ENCODE data around the gene C21orf91. TPM values are rescaled to one million over a fixed set of nuclear protein-coding genes. Genes with fewer than 3 reads are reported as not detected.

The C21orf91 gene
- total RNA-seq, 4 donors from 2014 or later = 6.0 to 12.9 (median 7.7) TPM

- TF ChIP-seq CTCF (IDR thresholded peaks at IDR 0.05; ENCODE audit: low read depth) = no peak
Measured at GRCh38 chr21:17818186-17819113, 706 bp downstream of the C21orf91 start.

DNA sequence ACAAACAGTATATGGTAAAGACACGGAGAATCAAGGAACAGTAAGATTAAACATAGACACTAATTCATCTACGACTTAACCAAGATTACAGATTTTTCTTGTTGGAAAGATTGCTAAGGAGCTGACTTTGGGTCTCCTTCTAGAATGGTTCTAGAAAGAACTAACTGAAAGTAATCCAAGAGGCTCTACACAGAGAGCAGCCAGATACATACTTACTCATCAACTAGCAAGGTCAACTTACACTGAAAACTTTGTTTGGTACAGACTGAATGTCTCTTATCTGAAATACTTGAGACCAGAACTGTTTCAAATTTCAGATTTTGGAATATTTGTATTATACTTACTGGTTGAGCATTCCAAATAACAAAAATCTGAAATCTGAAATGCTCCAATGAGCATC lies 5.8 kb downstream of the C21orf91 start:
- no peak for TF ChIP-seq CTCF (IDR thresholded peaks at IDR 0.05; ENCODE audit: low read depth)

- no peak for TF ChIP-seq CTCF (IDR thresholded peaks at IDR 0.05; ENCODE audit: low read depth)
Measured at GRCh38 chr21:17805966-17806365, 13.2 kb downstream of the C21orf91 start.

- no peak for TF ChIP-seq CTCF (IDR thresholded peaks at IDR 0.05; ENCODE audit: low read depth)
Measured at GRCh38 chr21:17803536-17803935, 15.6 kb downstream of the C21orf91 start.

GRCh38 chr21:17802572-17802971 lies 16.6 kb downstream of the C21orf91 start:
- no peak for TF ChIP-seq CTCF (IDR thresholded peaks at IDR 0.05; ENCODE audit: low read depth)

- no peak for TF ChIP-seq CTCF (IDR thresholded peaks at IDR 0.05; ENCODE audit: low read depth)
Measured at GRCh38 chr21:17799414-17800164, 19.6 kb downstream of the C21orf91 start.

DNA sequence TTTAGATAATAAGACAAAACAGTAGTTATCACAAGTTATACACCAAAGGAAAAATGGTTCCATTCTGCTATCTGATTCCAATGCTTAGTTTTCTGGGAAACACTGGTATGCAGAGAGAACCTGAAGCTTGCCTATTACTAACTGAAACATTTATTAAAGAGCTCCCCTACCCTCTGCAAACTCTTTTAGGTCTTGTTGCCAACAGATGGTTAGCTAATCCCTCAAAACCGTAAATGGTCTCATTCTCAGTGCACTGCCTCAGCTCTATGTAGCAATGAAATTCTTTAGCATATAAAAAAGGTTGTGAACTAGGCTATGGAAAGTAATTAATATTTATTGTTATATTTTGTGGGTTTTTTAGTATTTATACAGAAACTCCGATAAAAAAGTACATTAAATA lies 20.4 kb downstream of the C21orf91 start:
- no peak for TF ChIP-seq CTCF (IDR thresholded peaks at IDR 0.05; ENCODE audit: low read depth)
